Coronary artery (tissue), 2 donors: ENCODE measurements around the gene TMEM242.

Source experiments
- DNase-seq: peaks from one replicate; pipeline ENCODE4 v3.0.0-alpha.2; 2017; ENCODE audit warnings: low spot score
- H3K27ac ChIP-seq, 2 donors: fragments of 200-600 bp; sonication (generic); one replicate each; pipeline ENCODE4 v1.5.1; 2016 to 2019
- H3K4me3 ChIP-seq: fragments of 200-600 bp; sonication (generic); 2 replicates; pipeline ENCODE4 v1.5.1; 2016; ENCODE audit warnings: mild to moderate bottlenecking, moderate library complexity
- CTCF ChIP-seq: fragments of 200-600 bp; sonication (generic); IDR thresholded peaks from one replicate; pipeline ENCODE4 v1.5.1; 2019; ENCODE audit warnings: antibody characterized with exemption

Gene TMEM242

DNA sequence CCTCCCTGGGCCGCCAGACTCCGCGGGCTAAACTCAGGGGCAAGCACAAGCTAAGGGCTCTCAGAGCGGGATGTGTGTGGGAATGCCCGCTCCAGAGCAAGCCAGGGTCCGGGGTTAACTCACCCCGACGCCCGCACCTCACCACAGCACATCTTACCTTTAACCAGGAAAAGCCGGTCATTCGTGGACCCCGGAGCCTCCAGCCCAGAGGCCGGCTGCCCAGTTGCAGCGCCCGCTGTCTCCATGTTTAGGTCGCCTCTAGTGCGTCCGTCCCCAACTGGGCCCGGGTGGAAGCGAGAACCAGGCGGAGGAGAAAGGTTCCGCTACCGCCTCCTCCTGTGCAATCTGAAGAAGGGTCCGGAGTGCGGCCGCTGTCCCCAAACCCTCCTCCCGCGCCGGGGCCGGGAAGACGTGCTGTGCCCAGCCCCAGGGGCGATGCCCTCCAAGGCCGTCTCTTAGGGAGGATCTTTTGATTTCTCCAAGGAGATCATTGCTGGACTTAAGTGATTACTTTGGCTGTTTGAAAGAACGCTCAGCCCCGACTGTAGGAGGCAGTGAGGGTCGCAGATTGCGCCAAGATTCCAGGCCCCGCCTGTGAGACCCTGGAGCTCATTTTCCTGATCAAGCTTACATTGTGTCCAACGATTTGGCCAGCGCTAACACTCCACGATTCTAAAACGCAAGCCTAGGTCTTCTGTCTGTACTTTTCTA lies at the start of gene TMEM242:
TSS of gene TMEM242 (minus strand) at position 265 of the 711 bp plus-strand sequence. CDS start at position 245, 20 bp downstream.
- peak; percentile 94 for DNase-seq
- H3K27ac ChIP-seq: peak within 1 kb of the TSS; percentile 90 to 95
- TF ChIP-seq CTCF: no peak
- peak within 1 kb of the TSS; percentile 82 for H3K4me3 ChIP-seq

GRCh38 chr6:157372501-157373280 lies 49.4 kb upstream of the TMEM242 start:
- H3K4me3 ChIP-seq: no peak overlapping the region
- no peak for TF ChIP-seq CTCF
- DNase-seq: no peak
- H3K27ac ChIP-seq: no peak overlapping the region

- DNase-seq: no peak
- Histone ChIP-seq H3K4me3 (no peak overlapping the region), H3K27ac (no peak overlapping the region)
- TF ChIP-seq CTCF: no peak
These were observed 47.4 kb upstream of the TMEM242 start for GRCh38 chr6:157370755-157371154.

DNA sequence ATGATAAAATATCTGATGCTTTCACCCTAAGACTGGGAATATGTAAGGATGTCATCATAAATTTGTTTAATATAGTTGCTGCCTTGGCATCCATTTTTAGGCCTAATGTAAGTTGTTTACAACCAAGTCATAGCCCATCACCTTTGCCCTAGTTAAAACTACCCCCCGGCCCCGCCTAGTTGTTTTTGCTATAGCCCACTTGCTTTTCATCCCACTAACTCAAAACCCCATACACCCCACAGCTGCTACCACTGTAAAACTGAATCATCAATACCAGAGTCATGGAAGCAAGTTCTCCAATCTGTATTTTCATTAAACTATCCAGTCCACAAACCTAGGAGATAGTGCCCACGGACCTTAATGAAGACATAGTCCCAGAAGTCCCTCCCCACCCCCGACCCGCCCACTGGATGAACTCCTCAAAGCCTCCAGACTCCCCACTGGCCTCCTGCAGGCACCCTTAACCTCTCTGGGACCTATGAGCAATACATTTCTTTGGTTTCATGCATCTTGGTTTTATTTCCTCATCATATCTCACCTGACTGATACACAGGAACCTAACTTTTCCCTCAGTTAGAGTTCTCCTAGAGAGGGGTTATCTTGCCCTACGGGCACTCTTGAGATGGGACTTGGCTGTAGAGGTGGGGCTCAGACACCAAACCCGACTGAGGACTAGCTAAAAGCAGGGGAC lies 45.2 kb upstream of the TMEM242 start:
- H3K4me3 ChIP-seq: no peak overlapping the region
- no peak for DNase-seq
- no peak overlapping the region for H3K27ac ChIP-seq
- no peak for TF ChIP-seq CTCF

DNA sequence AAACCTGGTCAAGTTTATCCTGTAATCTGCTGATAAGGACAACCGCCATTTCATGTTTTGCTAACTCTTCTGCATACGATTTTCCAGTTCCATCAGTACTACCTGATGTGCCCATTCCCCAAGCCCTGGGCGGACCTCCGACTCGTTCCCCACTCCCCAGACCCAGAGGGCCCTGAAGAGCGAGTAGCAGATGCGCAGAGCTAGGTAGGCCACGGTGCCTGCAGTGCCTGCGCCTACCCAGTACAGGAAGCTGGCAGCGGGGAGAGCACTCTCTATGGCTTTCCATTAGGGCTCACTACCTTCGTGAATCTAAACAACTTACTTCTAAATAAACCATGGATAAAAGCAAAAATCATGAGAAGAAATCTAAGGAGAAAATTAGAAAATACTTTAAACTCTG lies 43.3 kb upstream of the TMEM242 start:
- DNase-seq: no peak
- no peak overlapping the region for H3K4me3 ChIP-seq
- TF ChIP-seq CTCF: no peak
- H3K27ac ChIP-seq: no peak overlapping the region

GRCh38 chr6:157364705-157365104 lies 41.4 kb upstream of the TMEM242 start:
- H3K27ac ChIP-seq: no peak overlapping the region
- no peak for DNase-seq
- no peak overlapping the region for H3K4me3 ChIP-seq
- no peak for TF ChIP-seq CTCF
